GM15510 (cell line): Measurements from ENCODE around the gene TOR4A.

Source experiments
- POLR2A ChIP-seq: IDR thresholded peaks from 3 replicates; pipeline ENCODE4 v1.6.1; 2011; ENCODE audit warnings: borderline replicate concordance; ENCODE audit not compliant: insufficient read length; ENCODE audit errors: extremely low read depth

Gene TOR4A

DNA sequence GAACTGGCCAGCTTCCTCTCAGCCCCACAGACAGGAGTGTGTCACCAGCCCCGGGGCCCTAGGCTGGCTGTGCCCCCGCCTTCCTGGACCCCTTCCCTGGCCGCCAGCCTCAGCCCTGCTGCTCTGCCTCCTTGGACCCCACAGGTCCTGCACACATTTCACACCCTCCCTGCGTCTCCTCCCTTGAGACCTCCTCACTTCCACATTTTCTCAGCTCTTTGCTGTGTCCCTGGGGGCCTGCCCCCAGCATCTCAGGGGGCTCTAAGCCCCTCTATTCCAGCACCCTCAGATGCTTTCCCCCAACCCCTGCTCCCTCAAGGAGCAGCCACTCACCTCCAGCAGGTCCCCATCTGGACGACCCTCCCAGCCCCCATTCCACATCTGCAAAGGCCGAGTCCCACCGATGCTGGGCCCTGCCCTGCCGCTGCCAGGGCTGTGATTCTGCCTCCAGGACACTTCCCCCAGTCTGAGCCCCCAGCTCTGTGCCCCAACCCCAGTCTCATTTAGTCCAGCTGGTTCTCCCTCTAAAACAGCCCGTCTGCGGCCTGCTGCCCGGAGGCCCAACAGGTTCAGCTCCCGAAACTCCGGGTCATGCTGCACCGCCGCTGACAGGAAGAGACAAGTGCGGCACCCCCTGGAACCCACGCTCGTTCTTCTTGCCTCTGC is 42.6 kb upstream of the TOR4A start:
- no peak for TF ChIP-seq POLR2A

DNA sequence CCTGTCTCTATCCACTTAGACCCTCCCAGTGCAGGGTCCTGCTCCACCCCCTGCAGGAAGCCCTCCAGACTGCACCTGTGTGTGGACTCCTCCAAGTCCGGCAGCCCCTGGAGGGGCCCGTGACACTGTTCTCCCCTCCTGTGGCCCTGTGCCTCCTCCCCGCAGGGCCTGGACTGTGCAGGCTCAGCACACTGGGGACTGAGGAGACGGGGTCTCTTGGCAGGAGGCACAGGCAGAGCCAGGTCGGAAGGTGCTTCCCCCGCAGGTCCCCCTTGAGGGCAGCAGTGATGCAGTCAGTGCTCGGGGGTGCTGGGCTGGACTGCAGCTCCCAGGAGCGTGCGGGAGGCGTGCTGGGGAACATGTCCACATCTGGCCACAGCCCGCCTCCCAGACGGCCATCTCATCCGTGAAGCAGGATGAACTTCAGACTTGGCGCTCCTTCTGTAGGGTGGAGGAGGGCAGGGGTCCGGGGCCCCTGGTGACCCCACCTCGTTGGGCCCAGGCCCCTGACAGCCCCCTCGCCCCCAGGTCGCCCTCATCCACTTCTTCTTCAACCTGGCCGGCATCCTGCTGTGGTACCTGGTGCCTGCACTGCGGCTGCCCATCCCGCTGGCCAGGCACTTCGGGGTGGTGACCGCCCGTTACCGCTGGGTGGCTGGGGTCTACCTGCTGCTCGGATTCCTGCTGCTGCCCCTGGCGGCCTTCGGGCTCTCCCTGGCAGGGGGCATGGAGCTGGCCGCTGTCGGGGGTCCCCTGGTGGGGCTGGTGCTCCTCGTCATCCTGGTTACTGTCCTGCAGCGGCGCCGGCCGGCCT is 41.9 kb upstream of the TOR4A start:
- TF ChIP-seq POLR2A, result no peak

DNA sequence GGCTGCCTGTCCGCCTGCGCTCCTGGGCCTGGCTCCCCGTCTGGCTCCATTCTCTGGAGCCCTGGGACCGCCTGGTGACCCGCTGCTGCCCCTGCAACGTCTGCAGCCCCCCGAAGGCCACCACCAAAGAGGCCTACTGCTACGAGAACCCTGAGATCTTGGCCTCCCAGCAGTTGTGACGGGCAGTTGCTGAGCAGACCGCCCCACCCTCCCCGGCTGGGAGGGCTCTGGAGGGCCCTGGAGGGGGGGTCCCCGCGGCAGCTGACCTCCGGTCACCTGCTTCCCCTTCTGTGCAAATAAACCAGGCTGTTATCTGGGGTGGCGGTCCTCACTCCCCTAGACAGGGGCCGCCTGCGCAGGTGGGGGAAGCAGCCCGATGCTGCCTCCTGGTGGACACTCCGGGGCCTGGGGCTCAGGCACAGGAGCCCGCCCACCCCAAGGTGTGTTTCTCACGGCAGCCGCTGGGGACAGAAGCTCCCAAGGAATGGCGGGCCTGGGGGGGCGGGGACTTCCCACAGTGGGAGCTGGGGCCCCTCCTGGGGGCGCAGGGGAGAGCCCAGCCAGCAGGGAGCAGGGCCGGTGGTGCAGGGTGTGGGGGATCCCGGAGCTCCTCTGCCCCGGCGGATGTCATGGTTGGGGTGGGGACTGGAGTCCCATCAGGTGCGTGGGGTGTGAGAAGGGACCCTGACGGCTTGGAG is 41.1 kb upstream of the TOR4A start:
- TF ChIP-seq POLR2A, result peak; percentile 26

DNA sequence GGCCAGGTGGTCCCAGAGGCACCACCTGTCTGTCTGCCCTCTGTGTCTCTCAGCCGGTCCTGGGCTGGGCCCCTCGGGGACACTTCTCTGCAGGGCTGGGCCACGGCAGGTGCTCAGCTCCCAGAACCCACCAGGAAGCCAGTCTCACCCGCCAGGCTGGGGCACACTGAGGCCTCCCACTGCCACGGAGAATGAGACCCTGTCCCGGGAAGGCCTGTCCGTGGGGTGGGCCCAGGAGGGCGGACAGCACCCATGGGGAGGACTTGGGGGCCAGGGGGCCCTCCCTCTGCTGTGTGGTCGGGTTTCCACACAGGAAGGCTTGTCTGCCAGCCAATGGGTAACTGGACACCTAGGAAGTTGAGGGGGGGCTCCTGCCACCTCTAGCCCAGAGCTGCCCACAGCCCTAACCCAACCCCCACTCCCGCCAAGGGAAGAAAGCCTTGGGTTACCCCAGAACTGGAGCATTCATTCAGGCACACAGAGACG is 40.5 kb upstream of the TOR4A start:
- no peak for TF ChIP-seq POLR2A

DNA sequence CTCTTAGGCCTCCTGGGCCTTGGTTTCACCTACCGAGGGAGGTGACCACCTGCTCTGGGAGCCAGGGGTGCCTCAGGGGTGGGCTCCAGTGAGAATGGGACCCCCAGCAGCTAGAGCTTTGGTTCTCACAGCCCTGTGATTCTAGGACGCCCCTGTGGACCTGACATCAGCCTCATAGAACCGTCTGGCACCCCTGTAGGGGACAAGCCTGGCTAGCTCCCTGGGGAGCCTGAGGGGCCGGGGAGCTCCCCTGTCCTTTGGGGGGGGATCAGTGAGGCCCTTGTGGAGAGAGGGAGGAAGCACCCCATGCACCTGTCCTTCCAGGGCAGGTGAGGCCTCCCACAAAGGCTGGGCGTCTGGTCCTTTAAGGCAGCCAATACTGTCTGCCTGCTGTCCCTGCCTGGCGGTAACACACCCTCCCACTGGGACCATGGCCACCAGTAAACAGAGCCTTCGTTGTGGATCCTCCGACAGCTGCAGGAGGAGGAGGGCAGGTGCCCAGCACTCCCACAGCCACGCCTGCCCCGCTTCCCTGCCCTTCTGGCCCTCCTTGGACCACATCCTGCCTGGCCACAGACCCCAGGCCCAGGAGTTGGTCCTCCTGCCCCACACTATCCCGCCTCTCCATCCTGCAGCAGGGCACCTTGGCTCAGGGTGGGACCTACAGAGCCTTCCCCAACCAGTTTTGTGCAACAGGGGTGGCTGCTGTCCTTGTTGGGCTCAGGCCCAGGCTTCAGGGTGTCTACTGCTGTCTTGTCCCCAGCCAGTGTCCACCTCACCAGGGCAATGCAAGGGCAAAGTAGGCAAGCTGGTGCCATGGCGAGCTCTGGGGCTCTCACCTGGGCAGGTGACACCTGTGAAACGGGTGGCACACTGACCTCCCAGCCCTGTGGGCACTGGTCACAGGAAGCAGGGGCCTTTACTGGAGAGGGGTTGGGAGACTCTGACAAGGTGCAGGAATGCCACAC is 39.5 kb upstream of the TOR4A start:
- no peak for TF ChIP-seq POLR2A

DNA sequence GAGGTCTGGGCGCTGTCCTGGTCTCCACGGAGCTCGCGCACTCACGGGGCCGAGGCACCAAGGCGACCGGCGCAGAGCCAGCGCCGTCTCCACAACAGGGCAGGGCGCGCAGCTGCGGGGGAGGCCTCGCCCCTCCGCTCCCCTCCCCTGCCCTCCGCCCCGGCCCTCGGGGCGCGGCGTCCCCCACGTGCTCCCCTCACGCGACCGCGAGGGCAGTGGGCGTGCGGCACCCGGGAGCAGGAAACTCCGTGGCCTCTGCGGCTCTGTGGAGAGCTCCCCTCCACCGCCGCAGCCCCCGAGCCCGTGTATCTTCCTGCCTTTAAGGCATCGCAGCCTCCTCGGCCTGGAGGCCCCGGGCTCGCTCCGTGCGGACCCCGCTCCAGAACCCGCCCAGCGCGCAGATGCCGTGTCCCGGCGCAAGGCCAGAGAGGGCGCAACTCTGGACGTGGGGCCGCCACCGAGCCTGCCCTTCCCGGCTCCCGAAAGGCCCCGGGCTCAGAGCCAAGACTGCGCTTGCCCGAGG is 37.1 kb upstream of the TOR4A start:
- peak; percentile 68 for TF ChIP-seq POLR2A

DNA sequence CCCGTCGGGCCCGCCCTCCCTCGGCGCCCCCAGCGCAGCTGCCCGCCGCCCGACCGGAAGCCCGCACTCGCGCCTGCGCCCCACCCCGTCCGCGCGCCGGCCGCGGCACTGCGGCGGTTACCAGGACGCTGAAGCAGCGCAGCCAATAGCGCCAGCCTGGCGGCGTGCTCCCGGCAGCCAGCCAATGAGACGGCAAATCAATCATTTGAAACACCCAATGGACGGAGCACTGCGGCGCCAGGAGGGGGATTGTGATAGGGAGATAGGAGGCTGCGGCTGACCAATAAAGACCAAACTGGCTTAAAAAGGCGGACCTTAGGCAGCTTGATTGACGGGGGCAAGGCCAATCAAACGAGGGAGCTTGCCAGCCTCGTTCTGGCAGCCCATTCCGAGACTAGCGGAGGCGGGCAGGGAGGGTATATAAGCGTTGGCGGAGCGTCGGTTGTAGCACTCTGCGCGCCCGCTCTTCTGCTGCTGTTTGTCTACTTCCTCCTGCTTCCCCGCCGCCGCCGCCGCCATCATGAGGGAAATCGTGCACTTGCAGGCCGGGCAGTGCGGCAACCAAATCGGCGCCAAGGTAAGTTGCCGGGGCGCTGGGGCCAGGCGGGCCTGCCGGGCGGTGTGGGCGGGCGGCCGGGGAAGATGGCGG is 36.6 kb upstream of the TOR4A start, which contains the start of gene TUBB4B:
TUBB4B (plus strand) TSS at position 447 of the 649 bp plus-strand sequence; CDS start at position 521, 74 bp downstream.
- TF ChIP-seq POLR2A, result peak; percentile 100

DNA sequence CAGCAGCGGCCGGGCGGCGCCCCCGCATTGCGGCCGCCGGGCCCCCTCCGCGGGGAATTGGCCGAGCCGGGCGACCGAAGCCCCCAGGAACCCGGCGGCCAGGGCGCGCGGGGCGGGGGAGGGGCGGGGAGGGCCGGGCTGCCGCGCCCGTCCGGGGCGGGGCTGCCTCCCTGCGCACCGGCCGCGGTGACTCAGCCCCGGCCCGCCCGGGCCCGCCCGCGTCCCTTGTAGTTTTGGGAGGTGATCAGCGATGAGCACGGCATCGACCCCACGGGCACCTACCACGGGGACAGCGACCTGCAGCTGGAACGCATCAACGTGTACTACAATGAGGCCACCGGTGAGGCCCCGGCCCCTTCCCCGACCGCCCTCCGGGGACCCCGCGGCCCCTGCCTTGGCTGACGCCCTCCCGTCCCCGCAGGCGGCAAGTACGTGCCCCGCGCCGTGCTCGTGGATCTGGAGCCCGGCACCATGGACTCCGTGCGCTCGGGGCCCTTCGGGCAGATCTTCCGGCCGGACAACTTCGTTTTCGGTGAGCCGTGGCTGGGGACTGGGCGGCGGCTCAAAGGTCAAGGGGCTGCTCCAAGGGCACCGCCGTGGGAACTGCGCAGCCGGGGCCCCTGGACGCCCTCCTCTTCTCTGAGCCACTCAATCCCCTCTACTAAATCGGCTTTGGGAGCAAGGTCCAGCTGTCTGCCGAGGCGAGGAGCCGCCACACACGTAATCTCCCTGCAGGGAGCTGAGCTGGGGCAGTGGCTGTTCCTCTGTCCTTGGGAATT is 35.8 kb upstream of the TOR4A start:
- no peak for TF ChIP-seq POLR2A

DNA sequence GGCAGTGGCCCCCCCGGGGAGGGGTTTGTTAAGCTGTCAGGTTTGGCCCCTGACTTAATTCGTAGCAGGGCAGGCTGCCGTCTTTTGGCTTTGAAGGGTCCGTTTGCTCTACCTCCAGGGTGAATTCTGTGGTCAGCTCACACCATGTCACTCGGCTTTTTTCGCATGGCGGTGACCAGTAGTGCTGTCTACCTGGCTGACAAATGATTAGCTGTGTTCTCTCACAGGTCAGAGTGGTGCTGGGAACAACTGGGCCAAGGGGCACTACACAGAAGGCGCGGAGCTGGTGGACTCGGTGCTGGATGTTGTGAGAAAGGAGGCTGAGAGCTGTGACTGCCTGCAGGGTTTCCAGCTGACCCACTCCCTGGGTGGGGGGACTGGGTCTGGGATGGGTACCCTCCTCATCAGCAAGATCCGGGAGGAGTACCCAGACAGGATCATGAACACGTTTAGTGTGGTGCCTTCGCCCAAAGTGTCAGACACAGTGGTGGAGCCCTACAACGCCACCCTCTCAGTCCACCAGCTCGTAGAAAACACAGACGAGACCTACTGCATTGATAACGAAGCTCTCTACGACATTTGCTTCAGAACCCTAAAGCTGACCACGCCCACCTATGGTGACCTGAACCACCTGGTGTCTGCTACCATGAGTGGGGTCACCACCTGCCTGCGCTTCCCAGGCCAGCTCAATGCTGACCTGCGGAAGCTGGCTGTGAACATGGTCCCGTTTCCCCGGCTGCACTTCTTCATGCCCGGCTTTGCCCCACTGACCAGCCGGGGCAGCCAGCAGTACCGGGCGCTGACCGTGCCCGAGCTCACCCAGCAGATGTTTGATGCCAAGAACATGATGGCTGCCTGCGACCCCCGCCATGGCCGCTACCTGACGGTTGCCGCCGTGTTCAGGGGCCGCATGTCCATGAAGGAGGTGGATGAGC is 35.0 kb upstream of the TOR4A start:
- no peak for TF ChIP-seq POLR2A

DNA sequence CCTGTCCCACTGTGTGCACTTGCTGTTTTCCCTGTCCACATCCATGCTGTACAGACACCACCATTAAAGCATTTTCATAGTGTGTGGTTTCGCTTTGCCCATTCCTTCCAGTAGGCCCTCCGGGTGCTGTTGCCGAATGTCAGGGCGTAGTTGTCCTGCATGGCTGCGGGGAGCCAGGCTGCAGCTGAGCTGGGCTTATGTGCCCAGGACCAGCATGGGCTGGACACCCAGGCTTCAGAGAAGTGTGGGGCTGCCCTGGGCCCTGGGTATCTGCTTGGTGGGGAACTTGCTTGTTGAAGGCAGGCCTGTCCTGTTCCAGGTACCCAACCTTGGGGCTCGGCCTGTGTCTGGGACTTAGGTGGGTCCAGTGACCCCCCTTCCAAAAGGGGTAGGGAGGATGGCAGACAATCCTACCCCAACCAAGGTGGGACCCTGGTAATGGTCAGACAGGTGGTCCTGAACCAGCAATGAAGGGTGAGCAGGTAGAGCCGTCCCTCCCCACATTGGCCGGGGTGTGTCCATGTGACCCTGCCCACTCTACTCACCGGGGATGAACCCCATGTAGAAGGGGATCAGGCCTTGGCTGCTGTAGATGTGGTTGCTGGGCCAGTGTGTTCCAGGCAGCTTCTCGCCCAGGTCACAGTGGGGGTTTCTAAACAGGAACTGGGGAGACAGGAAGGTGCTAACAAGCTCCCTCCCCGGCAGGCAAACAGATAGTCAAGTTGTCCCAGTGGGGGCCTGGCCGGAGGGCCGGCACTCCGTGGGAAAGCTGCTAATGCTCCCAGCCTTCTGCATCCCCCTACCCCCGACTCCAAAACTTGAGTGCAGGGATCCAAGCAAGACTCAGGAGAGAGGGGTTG is 33.7 kb upstream of the TOR4A start:
- peak; percentile 40 for TF ChIP-seq POLR2A
